GM12878 (cell line): ENCODE measurements around the gene ESR1.

Source experiments
- BRCA1 ChIP-seq: IDR thresholded peaks from 2 replicates; pipeline ENCODE4 v1.6.1; 2011; ENCODE audit warnings: low read depth, low read length, improper control_type of control experiment
- EZH2 ChIP-seq: IDR thresholded peaks from 2 replicates; pipeline ENCODE4 v1.6.1; 2012; ENCODE audit warnings: low read depth, mild to moderate bottlenecking, control low read depth, inconsistent platforms, low read length, borderline replicate concordance; ENCODE audit not compliant: control insufficient read depth
- FOXK2 ChIP-seq: fragments of 450-650 bp; IDR thresholded peaks from 2 replicates; pipeline ENCODE4 v1.6.1; 2017; ENCODE audit warnings: mild to moderate bottlenecking, moderate library complexity
- GABPA ChIP-seq: IDR thresholded peaks from 2 replicates; pipeline ENCODE4 v1.6.1; 2014; ENCODE audit warnings: antibody characterized with exemption, low read depth, mild to moderate bottlenecking, inconsistent platforms
- LARP7 ChIP-seq: fragments of 450-650 bp; IDR thresholded peaks from 2 replicates; pipeline ENCODE4 v1.6.1; 2017; ENCODE audit warnings: mild to moderate bottlenecking
- POLR2A ChIP-seq: IDR thresholded peaks from 2 replicates; pipeline ENCODE4 v1.6.1; 2011; ENCODE audit warnings: low read depth, mild to moderate bottlenecking, low read length
- RAD51 ChIP-seq: fragments of 450-650 bp; IDR thresholded peaks from 2 replicates; pipeline ENCODE4 v1.6.1; 2016; ENCODE audit warnings: moderate library complexity, mild to moderate bottlenecking, inconsistent platforms
- RELA ChIP-seq: fragments of 450-650 bp; IDR thresholded peaks from 2 replicates; pipeline ENCODE4 v1.8.0; 2014; ENCODE audit warnings: borderline replicate concordance; ENCODE audit not compliant: partially characterized antibody
- SIX5 ChIP-seq: IDR thresholded peaks from 2 replicates; pipeline ENCODE4 v1.6.1; 2011; ENCODE audit warnings: mild to moderate bottlenecking, low read depth, low read length, moderate library complexity; ENCODE audit not compliant: severe bottlenecking
- TBL1XR1 ChIP-seq: IDR thresholded peaks from 2 replicates; pipeline ENCODE4 v1.6.1; 2012; ENCODE audit warnings: low read depth, low read length, improper control_type of control experiment
- TF ChIP-seq, protein P1 (sequence below), 3 experiments: IDR thresholded peaks in 2 of 3; conservative IDR thresholded peaks in 1 of 3; 2 replicates each; pipeline ENCODE4 v1.5.1; 2011; ENCODE audit warnings: low read depth in 3 of 3, low read length in 3 of 3, mild to moderate bottlenecking in 3 of 3, control low read depth in 2 of 3, moderate library complexity in 2 of 3, inconsistent platforms in 1 of 3, mixed read lengths in 1 of 3; ENCODE audit not compliant: control insufficient read depth in 2 of 3, insufficient read depth in 1 of 3; ENCODE audit errors: extremely low read depth in 1 of 3

DNA sequence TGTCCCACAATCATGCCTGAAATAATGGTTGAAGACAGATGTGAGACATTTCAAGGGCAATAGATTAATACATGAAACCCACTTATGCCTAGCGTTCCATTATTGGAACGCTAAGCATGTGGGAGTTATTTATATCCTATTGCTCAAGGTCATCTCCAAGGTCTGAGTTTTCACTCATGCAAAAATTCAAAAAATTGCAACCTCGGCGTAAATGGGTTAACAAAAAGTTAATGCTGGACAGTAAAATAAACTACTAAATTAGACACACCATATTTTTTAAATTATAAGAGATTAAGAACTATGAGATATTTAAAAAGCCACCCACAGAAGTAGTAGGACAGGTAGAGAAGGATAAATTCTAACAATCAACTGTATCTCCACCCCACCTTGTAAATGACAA, 98.4 kb downstream of the ESR1 start:
- TF ChIP-seq RAD51 (no peak), GABPA (no peak), LARP7 (no peak), FOXK2 (no peak), EZH2 (no peak), RELA (no peak), POLR2A (no peak), BRCA1 (no peak), TBL1XR1 (no peak), SIX5 (no peak)
- TF ChIP-seq, protein P1, sequence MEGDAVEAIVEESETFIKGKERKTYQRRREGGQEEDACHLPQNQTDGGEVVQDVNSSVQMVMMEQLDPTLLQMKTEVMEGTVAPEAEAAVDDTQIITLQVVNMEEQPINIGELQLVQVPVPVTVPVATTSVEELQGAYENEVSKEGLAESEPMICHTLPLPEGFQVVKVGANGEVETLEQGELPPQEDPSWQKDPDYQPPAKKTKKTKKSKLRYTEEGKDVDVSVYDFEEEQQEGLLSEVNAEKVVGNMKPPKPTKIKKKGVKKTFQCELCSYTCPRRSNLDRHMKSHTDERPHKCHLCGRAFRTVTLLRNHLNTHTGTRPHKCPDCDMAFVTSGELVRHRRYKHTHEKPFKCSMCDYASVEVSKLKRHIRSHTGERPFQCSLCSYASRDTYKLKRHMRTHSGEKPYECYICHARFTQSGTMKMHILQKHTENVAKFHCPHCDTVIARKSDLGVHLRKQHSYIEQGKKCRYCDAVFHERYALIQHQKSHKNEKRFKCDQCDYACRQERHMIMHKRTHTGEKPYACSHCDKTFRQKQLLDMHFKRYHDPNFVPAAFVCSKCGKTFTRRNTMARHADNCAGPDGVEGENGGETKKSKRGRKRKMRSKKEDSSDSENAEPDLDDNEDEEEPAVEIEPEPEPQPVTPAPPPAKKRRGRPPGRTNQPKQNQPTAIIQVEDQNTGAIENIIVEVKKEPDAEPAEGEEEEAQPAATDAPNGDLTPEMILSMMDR (IDR thresholded peaks at IDR 0.05 in 2 of 3, conservative IDR thresholded peaks at IDR 0.05 in 1 of 3; ENCODE audit: control insufficient read depth in 2 of 3, extremely low read depth in 1 of 3, insufficient read depth in 1 of 3, low read depth in 3 of 3, low read length in 3 of 3): no peak
